ENCODE results near the gene HES4. TPM values are rescaled to one million over a fixed set of nuclear protein-coding genes. Genes with fewer than 3 reads are reported as not detected.

HES4 gene
- polyA plus RNA-seq, 1 donor (not counting 4 experiments of a cell fraction or from before 2014, with no cell fraction given): 3.0 TPM

- peaks cover 55% of the 10 kb centered on the region for H3K79me2 ChIP-seq (ENCODE audit: control insufficient read depth, insufficient read depth, low read length)
These were observed 34.0 kb upstream of the HES4 start for GRCh38 chr1:1033731-1034438.

GRCh38 chr1:1033009-1033587 is 33.2 kb upstream of the HES4 start:
- Histone ChIP-seq H3K36me3 (ENCODE audit: control insufficient read depth in 2 of 2, extremely low read depth in 1 of 2, insufficient read depth in 2 of 2, low read length in 2 of 2) (peaks cover 25 to 33% of the 10 kb centered on the region in 2 experiments), H3K4me3 (ENCODE audit: control insufficient read depth in 2 of 3, extremely low read depth in 1 of 3, insufficient read depth in 2 of 3, low read depth in 1 of 3, low read length in 3 of 3) (no peak overlapping the region), H3K27ac (ENCODE audit: control insufficient read depth, insufficient read depth, low read length) (no peak overlapping the region), H4K20me1 (ENCODE audit: control insufficient read depth, extremely low read depth, insufficient read depth, low read length) (peaks cover 48% of the 10 kb centered on the region), H2AFZ (ENCODE audit: control insufficient read depth, low read length) (no peak overlapping the region), H3K9me3 (ENCODE audit: control insufficient read depth, low read depth, low read length) (no peaks in the 10 kb centered on the region), H3K27me3 (ENCODE audit: control insufficient read depth, extremely low read depth, insufficient read depth, low read length) (no peaks in the 10 kb centered on the region), H3K79me2 (ENCODE audit: control insufficient read depth, insufficient read depth, low read length) (peaks cover 49% of the 10 kb centered on the region), H3K9me1 (ENCODE audit: control insufficient read depth, extremely low read depth, insufficient read depth, low read length) (peaks cover 7% of the 10 kb centered on the region), H3K4me1 (ENCODE audit: control insufficient read depth, extremely low read depth, insufficient read depth, low read length) (peaks cover 6% of the 10 kb centered on the region), H3K4me2 (ENCODE audit: control insufficient read depth, extremely low read depth, insufficient read depth, low read depth, low read length) (peak overlapping the region; percentile 16), H3K9ac (ENCODE audit: control insufficient read depth, extremely low read depth, insufficient read depth, low read length) (no peak overlapping the region)
- dilution Hi-C loops (cut with MboI; ENCODE audit: extremely low pct_ligation_motif_present, low sequenced_read_pairs): no loop called here
- FAIRE-seq (no peak), DNase-seq (ENCODE audit: low read depth, low spot score) (no peak)
- peak in 2 of 3 experiments; percentile 52 to 72 for TF ChIP-seq CTCF (optimal IDR thresholded peaks at IDR 0.05 in 1 of 3, IDR thresholded peaks at IDR 0.05 in 1 of 3, conservative IDR thresholded peaks at IDR 0.05 in 1 of 3; ENCODE audit: extremely low read depth in 1 of 3, insufficient read depth in 2 of 3, low read length in 3 of 3)
- no peak for TF ChIP-seq EZH2 (IDR thresholded peaks at IDR 0.05; ENCODE audit: low read length)

More at GRCh38 chr1:1033731-1034438, 34.0 kb upstream of the HES4 start:
- Histone ChIP-seq H3K36me3 (ENCODE audit: control insufficient read depth in 2 of 2, extremely low read depth in 1 of 2, insufficient read depth in 2 of 2, low read length in 2 of 2) (peaks cover 28 to 40% of the 10 kb centered on the region in 2 experiments), H3K9me1 (ENCODE audit: control insufficient read depth, extremely low read depth, insufficient read depth, low read length) (peaks cover 10% of the 10 kb centered on the region), H2AFZ (ENCODE audit: control insufficient read depth, low read length) (no peak overlapping the region), H3K4me3 (ENCODE audit: control insufficient read depth in 2 of 3, extremely low read depth in 1 of 3, insufficient read depth in 2 of 3, low read depth in 1 of 3, low read length in 3 of 3) (no peak overlapping the region), H3K27ac (ENCODE audit: control insufficient read depth, insufficient read depth, low read length) (no peak overlapping the region), H3K27me3 (ENCODE audit: control insufficient read depth, extremely low read depth, insufficient read depth, low read length) (no peaks in the 10 kb centered on the region), H3K9me3 (ENCODE audit: control insufficient read depth, low read depth, low read length) (no peaks in the 10 kb centered on the region), H3K9ac (ENCODE audit: control insufficient read depth, extremely low read depth, insufficient read depth, low read length) (no peak overlapping the region), H3K4me2 (ENCODE audit: control insufficient read depth, extremely low read depth, insufficient read depth, low read depth, low read length) (no peak overlapping the region), H3K4me1 (ENCODE audit: control insufficient read depth, extremely low read depth, insufficient read depth, low read length) (peaks cover 6% of the 10 kb centered on the region), H4K20me1 (ENCODE audit: control insufficient read depth, extremely low read depth, insufficient read depth, low read length) (peaks cover 56% of the 10 kb centered on the region)
- no peak for DNase-seq (ENCODE audit: low read depth, low spot score)
- no peak for TF ChIP-seq CTCF (optimal IDR thresholded peaks at IDR 0.05 in 1 of 3, IDR thresholded peaks at IDR 0.05 in 1 of 3, conservative IDR thresholded peaks at IDR 0.05 in 1 of 3; ENCODE audit: extremely low read depth in 1 of 3, insufficient read depth in 2 of 3, low read length in 3 of 3)
- no peak for TF ChIP-seq EZH2 (IDR thresholded peaks at IDR 0.05; ENCODE audit: low read length)
- FAIRE-seq: no peak
- dilution Hi-C loops (cut with MboI; ENCODE audit: extremely low pct_ligation_motif_present, low sequenced_read_pairs): no loop called here
